GM23338 (cell line): Measurements from ENCODE around the gene SMG1. TPM values are rescaled to one million over a fixed set of nuclear protein-coding genes. Genes with fewer than 3 reads are reported as not detected.

Experiments
- ATAC-seq: fragments of 200-7000 bp; cut with Tn5 transposase; 3 replicates; pipeline ENCODE4 v1.9.1; 2020
- DNase-seq: peaks from one replicate; pipeline ENCODE4 v3.0.0-alpha.2; 2015; ENCODE audit warnings: low spot score
- H2AFZ ChIP-seq: fragments of 200-600 bp; sonication (generic); 2 replicates; pipeline ENCODE4 v1.8.0; 2016; ENCODE audit warnings: antibody characterized with exemption, mild to moderate bottlenecking, moderate library complexity
- H3F3A ChIP-seq: fragments of 200-600 bp; sonication (generic); replicated peaks from 2 replicates; pipeline ENCODE4 v1.8.0; 2017; ENCODE audit warnings: antibody characterized with exemption, mixed run types, low read depth
- H3K27ac ChIP-seq: fragments of 200-600 bp; sonication (generic); 2 replicates; pipeline ENCODE4 v1.6.1; 2016; ENCODE audit warnings: low read depth
- H3K27me3 ChIP-seq: fragments of 200-600 bp; sonication (generic); 2 replicates; pipeline ENCODE4 v1.8.0; 2016; ENCODE audit warnings: mild to moderate bottlenecking, mixed run types, moderate library complexity; ENCODE audit not compliant: insufficient read depth
- H3K36me3 ChIP-seq: fragments of 200-600 bp; sonication (generic); 2 replicates; pipeline ENCODE4 v1.8.0; 2016; ENCODE audit warnings: mild to moderate bottlenecking; ENCODE audit not compliant: insufficient read depth
- H3K4me1 ChIP-seq: fragments of 200-600 bp; sonication (generic); 2 replicates; pipeline ENCODE4 v1.8.0; 2016; ENCODE audit warnings: mild to moderate bottlenecking, moderate library complexity; ENCODE audit not compliant: insufficient read depth
- H3K4me2 ChIP-seq: fragments of 200-600 bp; sonication (generic); 2 replicates; pipeline ENCODE4 v1.7.1; 2017; ENCODE audit warnings: mixed run types
- H3K4me3 ChIP-seq: fragments of 200-600 bp; sonication (generic); 2 replicates; pipeline ENCODE4 v1.6.1; 2016; ENCODE audit warnings: mixed run types
- H3K79me2 ChIP-seq: fragments of 200-600 bp; sonication (generic); replicated peaks from 2 replicates; pipeline ENCODE4 v1.8.0; 2017; ENCODE audit warnings: mild to moderate bottlenecking; ENCODE audit not compliant: insufficient read depth
- H3K9me2 ChIP-seq: fragments of 200-600 bp; sonication (generic); 2 replicates; pipeline ENCODE4 v1.8.0; 2017; ENCODE audit not compliant: insufficient read depth
- H4K20me1 ChIP-seq: fragments of 200-600 bp; sonication (generic); replicated peaks from 2 replicates; pipeline ENCODE4 v1.8.0; 2017; ENCODE audit warnings: mild to moderate bottlenecking; ENCODE audit not compliant: insufficient read depth
- H3K27ac Mint-ChIP-seq: 2 replicates; pipeline ENCODE4 v1.8.0; 2020; ENCODE audit warnings: inconsistent platforms, mild to moderate bottlenecking, moderate library complexity, mixed read lengths
- H3K27me3 Mint-ChIP-seq: 3 replicates; pipeline ENCODE4 v1.8.0; 2022; ENCODE audit warnings: low read depth, mild to moderate bottlenecking, moderate library complexity, mixed read lengths, inconsistent platforms; ENCODE audit not compliant: insufficient read depth, poor library complexity
- H3K36me3 Mint-ChIP-seq: 3 replicates; pipeline ENCODE4 v1.8.0; 2021; ENCODE audit warnings: low read depth, mild to moderate bottlenecking, inconsistent platforms, moderate library complexity, mixed read lengths
- H3K4me1 Mint-ChIP-seq: 3 replicates; pipeline ENCODE4 v1.8.0; 2020; ENCODE audit warnings: mild to moderate bottlenecking, inconsistent platforms, mixed read lengths
- H3K4me3 Mint-ChIP-seq: 3 replicates; pipeline ENCODE4 v1.8.0; 2021; ENCODE audit warnings: moderate library complexity, mild to moderate bottlenecking, inconsistent platforms, mixed read lengths
- H3K9me3 Mint-ChIP-seq: 3 replicates; pipeline ENCODE4 v1.8.0; 2020; ENCODE audit warnings: moderate library complexity, mild to moderate bottlenecking, inconsistent platforms, mixed read lengths
- CREB1 ChIP-seq: fragments of 250-450 bp; sonication (Bioruptor Pico); IDR thresholded peaks from 2 replicates; pipeline ENCODE4 v1.5.0; 2020; ENCODE audit warnings: low read depth, mild to moderate bottlenecking, moderate library complexity
- CTCF ChIP-seq, 2 experiments: fragments of 200-600 bp in 1 of 2; sonication (generic) in 1 of 2; conservative IDR thresholded peaks; 2 replicates each; pipeline versions ENCODE4 v1.5.1 to v1.6.1; 2016 to 2017; ENCODE audit warnings: antibody characterized with exemption in 2 of 2, low read depth in 2 of 2, mild to moderate bottlenecking in 2 of 2, moderate library complexity in 1 of 2
- EZH2 ChIP-seq: fragments of 200-600 bp; sonication (generic); IDR thresholded peaks from one replicate; pipeline ENCODE4 v1.8.0; 2017; ENCODE audit warnings: antibody characterized with exemption, mild to moderate bottlenecking, low read depth; ENCODE audit not compliant: unreplicated experiment
- EZH2phosphoT487 ChIP-seq: fragments of 200-600 bp; sonication (generic); IDR thresholded peaks from one replicate; pipeline ENCODE4 v1.8.1; 2018; ENCODE audit warnings: antibody characterized with exemption; ENCODE audit not compliant: unreplicated experiment
- JUNB ChIP-seq: IDR thresholded peaks from one replicate; pipeline ENCODE4 v1.6.1; 2016; ENCODE audit warnings: antibody characterized with exemption; ENCODE audit not compliant: unreplicated experiment
- NANOG ChIP-seq: IDR thresholded peaks from 2 replicates; pipeline ENCODE4 v1.6.1; 2016; ENCODE audit warnings: antibody characterized with exemption, borderline replicate concordance
- REST ChIP-seq: IDR thresholded peaks from one replicate; pipeline ENCODE4 v1.6.1; 2018; ENCODE audit warnings: antibody characterized with exemption; ENCODE audit not compliant: unreplicated experiment
- STAT1 ChIP-seq: IDR thresholded peaks from one replicate; pipeline ENCODE4 v1.6.1; 2016; ENCODE audit warnings: antibody characterized with exemption; ENCODE audit not compliant: unreplicated experiment
- ZNF114 ChIP-seq: fragments of 250-450 bp; sonication (Bioruptor Pico); IDR thresholded peaks from 2 replicates; pipeline ENCODE4 v1.5.0; 2020; ENCODE audit warnings: mild to moderate bottlenecking, moderate library complexity
- ZNF331 ChIP-seq: fragments of 250-450 bp; sonication (Bioruptor Pico); IDR thresholded peaks from 2 replicates; pipeline ENCODE4 v1.5.0; 2020; ENCODE audit warnings: low read depth, mild to moderate bottlenecking, moderate library complexity
- polyA plus RNA-seq: library from polyadenylated mRNA; unstranded; fragments of >200 nt; fragmentation: Nextera tagmentation; extraction: Ambion mirVana; gene quantifications from 2 replicates; pipeline ENCODE4 v1.2.1, GENCODE V29; 2016
- total RNA-seq: library from RNA; depleted of rRNA; stranded (reverse); fragments of >200 nt; shearing (Covaris generic); gene quantifications from 2 replicates; pipeline ENCODE4 v1.2.3, GENCODE V29; 2014

The SMG1 gene
- total and polyA plus RNA-seq, 2 experiments from 2014 or later: 18.6 to 119 TPM

GRCh38 chr16:18784917-18785623, 141.1 kb downstream of the SMG1 start:
- no peak for ATAC-seq
- peaks cover 7% of the 10 kb centered on the region for H3K27me3 Mint-ChIP-seq
- Histone ChIP-seq H3K79me2 (peaks cover 76% of the 10 kb centered on the region), H4K20me1 (peaks cover 73% of the 10 kb centered on the region), H3K9me2 (no peaks in the 10 kb centered on the region), H3K27ac (peak overlapping the region; percentile 82), H3K4me1 (peaks cover 29% of the 10 kb centered on the region), H3F3A (peaks cover 69% of the 10 kb centered on the region), H3K4me2 (peak overlapping the region; percentile 95), H3K4me3 (peak overlapping the region; percentile 99), H2AFZ (no peak overlapping the region), H3K36me3 (peaks cover 72% of the 10 kb centered on the region), H3K27me3 (no peaks in the 10 kb centered on the region)
- DNase-seq: no peak
- H3K4me1 Mint-ChIP-seq: peaks cover 36% of the 10 kb centered on the region
- no peak for TF ChIP-seq CTCF (conservative IDR thresholded peaks at IDR 0.05; ENCODE audit: low read depth in 2 of 2)
- no peak for TF ChIP-seq JUNB
- no peak for TF ChIP-seq EZH2
- TF ChIP-seq NANOG: no peak
- TF ChIP-seq ZNF114 (CRISPR knock-in tag): no peak
- TF ChIP-seq REST: no peak
- H3K27ac Mint-ChIP-seq: peak overlapping the region; percentile 39; the same call in 1 of the 2 replicates
- H3K4me3 Mint-ChIP-seq: peak overlapping the region; percentile 39
- no peaks in the 10 kb centered on the region for H3K9me3 Mint-ChIP-seq
- peaks cover 79% of the 10 kb centered on the region for H3K36me3 Mint-ChIP-seq

- H3K36me3 ChIP-seq: peaks cover 62% of the 10 kb centered on the region
- H3K4me1 ChIP-seq: peaks cover 26% of the 10 kb centered on the region
- Mint-ChIP-seq H3K4me3 (no peak overlapping the region), H3K4me1 (peaks cover 35% of the 10 kb centered on the region), H3K36me3 (peaks cover 65% of the 10 kb centered on the region), H3K27me3 (peaks cover 6% of the 10 kb centered on the region), H3K27ac (no peak overlapping the region), H3K9me3 (no peaks in the 10 kb centered on the region)
- no peaks in the 10 kb centered on the region for H3K9me2 ChIP-seq
- DNase-seq (no peak), ATAC-seq (no peak)
- no peak overlapping the region for H3K4me3 ChIP-seq
- H4K20me1 ChIP-seq: peaks cover 64% of the 10 kb centered on the region
- no peak overlapping the region for H2AFZ ChIP-seq
- peaks cover 60% of the 10 kb centered on the region for H3F3A ChIP-seq
- peak overlapping the region; percentile 82 for H3K27ac ChIP-seq
- no peaks in the 10 kb centered on the region for H3K27me3 ChIP-seq
- no peak overlapping the region for H3K4me2 ChIP-seq
- H3K79me2 ChIP-seq: peaks cover 62% of the 10 kb centered on the region
- TF ChIP-seq STAT1 (no peak), CTCF (conservative IDR thresholded peaks at IDR 0.05; ENCODE audit: low read depth in 2 of 2) (no peak), EZH2phosphoT487 (no peak), ZNF331 (CRISPR knock-in tag) (no peak), JUNB (no peak), REST (no peak), CREB1 (no peak)
Measured at GRCh38 chr16:18783430-18784341, 142.5 kb downstream of the SMG1 start.
